ENCODE data around the gene SMPDL3B.

The SMPDL3B gene

DNA sequence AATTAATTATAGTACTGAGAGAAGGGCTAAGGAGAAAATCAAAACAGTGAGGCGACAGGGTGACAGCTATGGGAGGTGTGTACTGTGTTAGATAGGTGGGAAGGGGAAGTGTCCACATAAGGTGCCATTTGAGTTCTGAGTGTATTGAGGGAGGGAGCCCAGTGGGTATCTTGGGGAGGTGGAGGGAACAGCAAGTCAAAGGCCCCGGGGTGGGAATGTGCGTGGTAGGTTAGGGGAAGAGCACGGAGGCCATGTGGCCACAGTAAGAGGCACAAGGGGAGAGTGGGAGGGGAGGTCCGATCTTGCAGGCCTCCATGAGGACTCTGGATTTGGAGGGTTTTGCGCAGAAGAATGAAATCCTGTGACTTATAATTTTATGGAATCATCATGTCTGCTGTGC, 22.0 kb downstream of the SMPDL3B start:
- H3K9me3 ChIP-seq (ENCODE audit: control insufficient read depth in 1 of 2, low read length in 2 of 2): no peaks in the 10 kb centered on the region
- H3K4me1 ChIP-seq (ENCODE audit: control insufficient read depth in 1 of 2, insufficient read depth in 2 of 2, low read length in 2 of 2): peaks cover 34 to 37% of the 10 kb centered on the region in 2 donors
- H3K27me3 ChIP-seq (ENCODE audit: control insufficient read depth in 1 of 2, insufficient read depth in 2 of 2, low read length in 2 of 2): no peaks in the 10 kb centered on the region
- peaks cover 0 to 10% of the 10 kb centered on the region in 2 donors for H3K36me3 ChIP-seq (ENCODE audit: control insufficient read depth in 1 of 2, insufficient read depth in 2 of 2, low read length in 2 of 2)
- no peak overlapping the region for H3K4me3 ChIP-seq (ENCODE audit: low read depth in 1 of 2, low read length in 2 of 2)
- no peak overlapping the region for H3K27ac ChIP-seq (ENCODE audit: low read depth, low read length)
- H3K9ac ChIP-seq (ENCODE audit: low read depth in 1 of 2, low read length in 2 of 2): no peak overlapping the region

DNA sequence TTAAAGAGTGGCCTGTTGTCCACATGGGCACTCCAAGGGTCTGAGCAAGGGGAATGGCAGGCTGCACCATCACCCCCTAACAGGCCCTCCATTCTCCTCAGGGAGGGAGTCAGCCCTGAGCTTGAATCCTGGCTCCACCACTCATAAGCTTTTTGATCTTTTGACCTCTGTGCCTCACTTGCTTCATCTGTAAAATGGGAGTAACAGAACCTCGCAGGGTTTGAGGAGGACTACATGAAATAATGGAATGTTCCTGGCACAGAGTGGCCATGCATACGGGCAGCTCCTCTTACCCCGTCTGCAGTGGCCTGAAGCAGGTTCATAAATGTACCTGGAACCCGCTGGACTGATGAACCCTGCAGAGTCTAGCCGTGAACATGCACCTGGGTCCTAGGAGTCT, 22.9 kb downstream of the SMPDL3B start:
- Histone ChIP-seq H3K4me3 (ENCODE audit: low read depth in 1 of 2, low read length in 2 of 2) (no peak overlapping the region), H3K27me3 (ENCODE audit: control insufficient read depth in 1 of 2, insufficient read depth in 2 of 2, low read length in 2 of 2) (no peaks in the 10 kb centered on the region), H3K27ac (ENCODE audit: low read depth, low read length) (no peak overlapping the region), H3K4me1 (ENCODE audit: control insufficient read depth in 1 of 2, insufficient read depth in 2 of 2, low read length in 2 of 2) (peaks cover 30% of the 10 kb centered on the region in 2 donors), H3K9ac (ENCODE audit: low read depth in 1 of 2, low read length in 2 of 2) (no peak overlapping the region), H3K9me3 (ENCODE audit: control insufficient read depth in 1 of 2, low read length in 2 of 2) (no peaks in the 10 kb centered on the region), H3K36me3 (ENCODE audit: control insufficient read depth in 1 of 2, insufficient read depth in 2 of 2, low read length in 2 of 2) (peaks cover 0 to 11% of the 10 kb centered on the region in 2 donors)

DNA sequence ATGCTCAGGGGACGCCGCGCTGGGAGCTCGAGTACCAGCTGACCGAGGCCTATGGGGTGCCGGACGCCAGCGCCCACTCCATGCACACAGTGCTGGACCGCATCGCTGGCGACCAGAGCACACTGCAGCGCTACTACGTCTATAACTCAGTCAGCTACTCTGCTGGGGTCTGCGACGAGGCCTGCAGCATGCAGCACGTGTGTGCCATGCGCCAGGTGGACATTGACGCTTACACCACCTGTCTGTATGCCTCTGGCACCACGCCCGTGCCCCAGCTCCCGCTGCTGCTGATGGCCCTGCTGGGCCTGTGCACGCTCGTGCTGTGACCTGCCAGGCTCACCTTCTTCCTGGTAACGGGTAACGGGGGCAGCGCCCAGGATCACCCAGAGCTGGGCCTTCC, 23.7 kb downstream of the SMPDL3B start:
- peaks cover 0 to 17% of the 10 kb centered on the region in 2 donors for H3K36me3 ChIP-seq (ENCODE audit: control insufficient read depth in 1 of 2, insufficient read depth in 2 of 2, low read length in 2 of 2)
- H3K27me3 ChIP-seq (ENCODE audit: control insufficient read depth in 1 of 2, insufficient read depth in 2 of 2, low read length in 2 of 2): no peaks in the 10 kb centered on the region
- peaks cover 21 to 22% of the 10 kb centered on the region in 2 donors for H3K4me1 ChIP-seq (ENCODE audit: control insufficient read depth in 1 of 2, insufficient read depth in 2 of 2, low read length in 2 of 2)
- no peak overlapping the region for H3K9ac ChIP-seq (ENCODE audit: low read depth in 1 of 2, low read length in 2 of 2)
- H3K27ac ChIP-seq (ENCODE audit: low read depth, low read length): no peak overlapping the region
- H3K9me3 ChIP-seq (ENCODE audit: control insufficient read depth in 1 of 2, low read length in 2 of 2): no peaks in the 10 kb centered on the region
- no peak overlapping the region for H3K4me3 ChIP-seq (ENCODE audit: low read depth in 1 of 2, low read length in 2 of 2)

DNA sequence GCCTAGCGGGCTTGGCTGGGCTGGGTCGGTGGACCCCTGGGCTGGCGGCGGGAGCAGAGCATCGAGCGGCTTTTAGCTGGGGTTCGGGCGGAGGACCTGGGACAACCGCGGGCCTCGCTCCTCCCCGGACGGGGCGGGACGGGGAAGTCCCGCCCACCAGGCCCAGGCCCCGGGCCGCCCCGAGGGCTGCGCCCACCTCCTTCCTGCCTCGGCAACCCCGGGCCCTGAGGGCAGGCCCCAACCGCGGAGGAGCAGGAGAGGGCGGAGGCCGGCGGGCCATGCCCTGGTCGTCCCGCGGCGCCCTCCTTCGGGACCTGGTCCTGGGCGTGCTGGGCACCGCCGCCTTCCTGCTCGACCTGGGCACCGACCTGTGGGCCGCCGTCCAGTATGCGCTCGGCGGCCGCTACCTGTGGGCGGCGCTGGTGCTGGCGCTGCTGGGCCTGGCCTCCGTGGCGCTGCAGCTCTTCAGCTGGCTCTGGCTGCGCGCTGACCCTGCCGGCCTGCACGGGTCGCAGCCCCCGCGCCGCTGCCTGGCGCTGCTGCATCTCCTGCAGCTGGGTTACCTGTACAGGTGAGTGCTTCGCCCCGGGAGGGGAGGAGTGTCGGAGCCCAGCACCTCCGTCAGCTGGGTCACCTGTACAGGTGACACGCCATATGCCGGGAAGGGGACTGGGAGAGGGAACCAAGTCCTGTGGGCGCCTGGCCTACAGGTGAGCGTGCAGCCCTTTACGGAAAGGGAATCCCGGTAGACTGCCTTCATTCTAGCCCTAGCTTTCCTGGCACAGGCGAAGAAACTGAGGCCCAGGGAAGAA, 25.2 kb downstream of the SMPDL3B start, which contains the start of gene XKR8:
Gene XKR8, plus strand, starts transcription at position 182 of the 812 bp plus-strand sequence. Its CDS starts 97 bp downstream, at position 279.
- no peaks in the 10 kb centered on the region for H3K9me3 ChIP-seq (ENCODE audit: control insufficient read depth in 1 of 2, low read length in 2 of 2)
- H3K4me3 ChIP-seq (ENCODE audit: low read depth in 1 of 2, low read length in 2 of 2): peak within 1 kb of the TSS; percentile 91 to 94
- peak within 1 kb of the TSS; percentile 94 for H3K27ac ChIP-seq (ENCODE audit: low read depth, low read length)
- peaks cover 16 to 17% of the 10 kb centered on the region in 2 donors for H3K4me1 ChIP-seq (ENCODE audit: control insufficient read depth in 1 of 2, insufficient read depth in 2 of 2, low read length in 2 of 2)
- H3K36me3 ChIP-seq (ENCODE audit: control insufficient read depth in 1 of 2, insufficient read depth in 2 of 2, low read length in 2 of 2): peaks cover 9 to 23% of the 10 kb centered on the region in 2 donors
- H3K9ac ChIP-seq (ENCODE audit: low read depth in 1 of 2, low read length in 2 of 2): peak within 1 kb of the TSS; percentile 75 to 87
- H3K27me3 ChIP-seq (ENCODE audit: control insufficient read depth in 1 of 2, insufficient read depth in 2 of 2, low read length in 2 of 2): no peaks in the 10 kb centered on the region

DNA sequence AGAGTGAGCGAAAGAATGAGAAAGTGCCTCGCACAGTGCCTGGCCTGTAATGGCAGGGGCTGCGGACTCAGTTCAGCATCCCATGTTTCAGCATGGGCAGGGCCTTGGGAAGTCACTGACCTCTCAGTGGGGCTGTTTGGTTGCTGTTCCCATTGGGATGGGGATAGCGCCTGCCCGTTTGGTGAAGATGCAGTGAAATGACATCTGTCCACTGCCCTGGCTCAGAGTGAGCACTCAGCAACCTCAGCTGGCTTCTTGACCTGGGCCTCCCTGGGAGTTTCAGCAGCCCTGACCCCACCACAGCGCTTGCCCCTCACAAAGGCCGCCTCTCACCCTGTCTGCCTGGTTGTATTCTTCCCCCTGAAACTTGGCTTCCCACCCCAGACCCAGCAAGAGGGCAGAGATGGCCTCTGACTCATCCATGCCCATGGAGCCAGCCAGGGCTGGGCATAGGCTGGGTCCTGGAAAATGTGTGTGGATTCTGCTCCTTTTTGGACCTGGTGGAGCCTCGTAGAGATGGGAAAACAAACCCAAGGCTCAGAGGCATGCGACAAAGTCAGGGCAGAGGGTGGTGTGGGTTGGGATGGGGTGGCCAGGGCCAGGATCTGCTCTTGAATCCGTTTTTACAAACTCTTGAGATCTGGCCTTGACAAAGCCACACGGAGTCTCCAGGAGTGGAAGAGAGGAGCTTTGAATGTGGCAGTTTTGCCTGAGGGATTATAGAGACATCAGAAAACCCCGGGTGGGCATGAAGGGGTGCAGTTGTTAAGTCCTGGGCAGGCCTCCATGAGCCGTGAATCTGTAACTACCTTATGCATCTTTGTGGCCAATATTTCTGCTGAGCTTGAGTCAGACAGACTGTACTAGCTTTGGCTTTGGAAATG, 26.2 kb downstream of the SMPDL3B start:
- H3K4me3 ChIP-seq (ENCODE audit: low read depth in 1 of 2, low read length in 2 of 2): peak overlapping the region; percentile 91 to 94

DNA sequence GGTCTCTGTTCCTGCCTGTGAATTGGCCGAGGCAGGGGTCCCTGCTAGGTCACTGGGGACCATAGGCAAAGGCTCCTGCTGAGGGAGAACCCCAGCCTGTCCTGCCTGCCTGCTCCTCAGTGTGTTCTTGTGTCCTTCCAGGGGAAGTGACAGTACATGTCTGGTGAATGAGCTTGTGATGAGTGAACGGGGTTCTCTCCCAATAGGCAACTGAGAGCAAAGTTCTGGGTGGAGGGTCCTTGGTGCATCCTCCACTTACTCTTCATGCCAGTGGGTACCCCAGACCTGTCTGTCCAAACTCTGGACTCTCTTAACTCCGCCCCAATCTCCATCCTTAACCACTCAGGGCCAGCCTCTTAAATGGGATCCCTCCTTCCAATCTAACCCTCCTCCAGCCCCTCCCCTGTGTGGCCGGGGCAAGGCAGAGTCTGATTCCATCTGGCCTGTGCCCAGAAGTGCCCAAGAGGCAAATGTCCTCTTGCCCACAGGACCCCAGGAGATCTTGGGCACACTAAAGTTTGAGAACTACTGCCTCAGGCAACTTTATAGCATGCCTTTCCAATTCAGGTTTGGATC, 26.9 kb downstream of the SMPDL3B start:
- H3K9ac ChIP-seq (ENCODE audit: low read depth in 1 of 2, low read length in 2 of 2): peak overlapping the region in 1 of 2 donors; percentile 87
- no peaks in the 10 kb centered on the region for H3K27me3 ChIP-seq (ENCODE audit: control insufficient read depth in 1 of 2, insufficient read depth in 2 of 2, low read length in 2 of 2)
- H3K4me1 ChIP-seq (ENCODE audit: control insufficient read depth in 1 of 2, insufficient read depth in 2 of 2, low read length in 2 of 2): peaks cover 16 to 17% of the 10 kb centered on the region in 2 donors
- H3K27ac ChIP-seq (ENCODE audit: low read depth, low read length): no peak overlapping the region
- H3K9me3 ChIP-seq (ENCODE audit: control insufficient read depth in 1 of 2, low read length in 2 of 2): no peaks in the 10 kb centered on the region
- H3K36me3 ChIP-seq (ENCODE audit: control insufficient read depth in 1 of 2, insufficient read depth in 2 of 2, low read length in 2 of 2): peaks cover 9 to 38% of the 10 kb centered on the region in 2 donors
- H3K4me3 ChIP-seq (ENCODE audit: low read depth in 1 of 2, low read length in 2 of 2): peak overlapping the region; percentile 91 to 94

More for the DNA sequence above, 26.2 kb downstream of the SMPDL3B start:
- peak overlapping the region; percentile 75 to 87 for H3K9ac ChIP-seq (ENCODE audit: low read depth in 1 of 2, low read length in 2 of 2)
- no peaks in the 10 kb centered on the region for H3K27me3 ChIP-seq (ENCODE audit: control insufficient read depth in 1 of 2, insufficient read depth in 2 of 2, low read length in 2 of 2)
- H3K36me3 ChIP-seq (ENCODE audit: control insufficient read depth in 1 of 2, insufficient read depth in 2 of 2, low read length in 2 of 2): peaks cover 9 to 30% of the 10 kb centered on the region in 2 donors
- H3K9me3 ChIP-seq (ENCODE audit: control insufficient read depth in 1 of 2, low read length in 2 of 2): no peaks in the 10 kb centered on the region
- H3K27ac ChIP-seq (ENCODE audit: low read depth, low read length): peak overlapping the region; percentile 94
- H3K4me1 ChIP-seq (ENCODE audit: control insufficient read depth in 1 of 2, insufficient read depth in 2 of 2, low read length in 2 of 2): peaks cover 16 to 17% of the 10 kb centered on the region in 2 donors

DNA sequence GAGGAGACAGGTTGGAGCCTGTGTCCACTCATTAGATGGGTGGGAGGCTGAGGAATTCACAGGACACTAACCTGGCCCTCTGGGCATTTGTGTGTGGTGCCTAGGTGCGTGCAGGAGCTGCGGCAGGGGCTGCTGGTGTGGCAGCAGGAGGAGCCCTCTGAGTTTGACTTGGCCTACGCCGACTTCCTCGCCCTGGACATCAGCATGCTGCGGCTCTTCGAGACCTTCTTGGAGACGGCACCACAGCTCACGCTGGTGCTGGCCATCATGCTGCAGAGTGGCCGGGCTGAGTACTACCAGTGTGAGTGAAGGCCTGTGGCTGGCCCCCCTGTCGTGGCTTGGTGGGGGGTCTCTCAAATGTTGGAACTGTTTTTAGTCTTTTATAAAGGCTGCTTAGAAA, 28.6 kb downstream of the SMPDL3B start:
- Histone ChIP-seq H3K27me3 (ENCODE audit: control insufficient read depth in 1 of 2, insufficient read depth in 2 of 2, low read length in 2 of 2) (no peaks in the 10 kb centered on the region), H3K9ac (ENCODE audit: low read depth in 1 of 2, low read length in 2 of 2) (no peak overlapping the region), H3K4me1 (ENCODE audit: control insufficient read depth in 1 of 2, insufficient read depth in 2 of 2, low read length in 2 of 2) (peaks cover 16 to 17% of the 10 kb centered on the region in 2 donors), H3K4me3 (ENCODE audit: low read depth in 1 of 2, low read length in 2 of 2) (no peak overlapping the region), H3K9me3 (ENCODE audit: control insufficient read depth in 1 of 2, low read length in 2 of 2) (no peaks in the 10 kb centered on the region), H3K36me3 (ENCODE audit: control insufficient read depth in 1 of 2, insufficient read depth in 2 of 2, low read length in 2 of 2) (peaks cover 12 to 54% of the 10 kb centered on the region in 2 donors), H3K27ac (ENCODE audit: low read depth, low read length) (no peak overlapping the region)

DNA sequence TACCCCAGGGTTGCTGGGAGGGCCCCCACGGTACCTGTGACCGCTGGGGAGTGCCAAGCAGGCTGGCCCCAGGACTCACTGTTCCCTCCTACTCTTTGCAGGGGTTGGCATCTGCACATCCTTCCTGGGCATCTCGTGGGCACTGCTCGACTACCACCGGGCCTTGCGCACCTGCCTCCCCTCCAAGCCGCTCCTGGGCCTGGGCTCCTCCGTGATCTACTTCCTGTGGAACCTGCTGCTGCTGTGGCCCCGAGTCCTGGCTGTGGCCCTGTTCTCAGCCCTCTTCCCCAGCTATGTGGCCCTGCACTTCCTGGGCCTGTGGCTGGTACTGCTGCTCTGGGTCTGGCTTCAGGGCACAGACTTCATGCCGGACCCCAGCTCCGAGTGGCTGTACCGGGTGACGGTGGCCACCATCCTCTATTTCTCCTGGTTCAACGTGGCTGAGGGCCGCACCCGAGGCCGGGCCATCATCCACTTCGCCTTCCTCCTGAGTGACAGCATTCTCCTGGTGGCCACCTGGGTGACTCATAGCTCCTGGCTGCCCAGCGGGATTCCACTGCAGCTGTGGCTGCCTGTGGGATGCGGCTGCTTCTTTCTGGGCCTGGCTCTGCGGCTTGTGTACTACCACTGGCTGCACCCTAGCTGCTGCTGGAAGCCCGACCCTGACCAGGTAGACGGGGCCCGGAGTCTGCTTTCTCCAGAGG, 31.8 kb downstream of the SMPDL3B start:
- H3K27me3 ChIP-seq (ENCODE audit: control insufficient read depth in 1 of 2, insufficient read depth in 2 of 2, low read length in 2 of 2): no peaks in the 10 kb centered on the region
- peaks cover 3% of the 10 kb centered on the region in 2 donors for H3K4me1 ChIP-seq (ENCODE audit: control insufficient read depth in 1 of 2, insufficient read depth in 2 of 2, low read length in 2 of 2)
- no peak overlapping the region for H3K4me3 ChIP-seq (ENCODE audit: low read depth in 1 of 2, low read length in 2 of 2)
- H3K36me3 ChIP-seq (ENCODE audit: control insufficient read depth in 1 of 2, insufficient read depth in 2 of 2, low read length in 2 of 2): peaks cover 12 to 68% of the 10 kb centered on the region in 2 donors
- H3K9me3 ChIP-seq (ENCODE audit: control insufficient read depth in 1 of 2, low read length in 2 of 2): no peaks in the 10 kb centered on the region
- H3K27ac ChIP-seq (ENCODE audit: low read depth, low read length): no peak overlapping the region
- no peak overlapping the region for H3K9ac ChIP-seq (ENCODE audit: low read depth in 1 of 2, low read length in 2 of 2)

DNA sequence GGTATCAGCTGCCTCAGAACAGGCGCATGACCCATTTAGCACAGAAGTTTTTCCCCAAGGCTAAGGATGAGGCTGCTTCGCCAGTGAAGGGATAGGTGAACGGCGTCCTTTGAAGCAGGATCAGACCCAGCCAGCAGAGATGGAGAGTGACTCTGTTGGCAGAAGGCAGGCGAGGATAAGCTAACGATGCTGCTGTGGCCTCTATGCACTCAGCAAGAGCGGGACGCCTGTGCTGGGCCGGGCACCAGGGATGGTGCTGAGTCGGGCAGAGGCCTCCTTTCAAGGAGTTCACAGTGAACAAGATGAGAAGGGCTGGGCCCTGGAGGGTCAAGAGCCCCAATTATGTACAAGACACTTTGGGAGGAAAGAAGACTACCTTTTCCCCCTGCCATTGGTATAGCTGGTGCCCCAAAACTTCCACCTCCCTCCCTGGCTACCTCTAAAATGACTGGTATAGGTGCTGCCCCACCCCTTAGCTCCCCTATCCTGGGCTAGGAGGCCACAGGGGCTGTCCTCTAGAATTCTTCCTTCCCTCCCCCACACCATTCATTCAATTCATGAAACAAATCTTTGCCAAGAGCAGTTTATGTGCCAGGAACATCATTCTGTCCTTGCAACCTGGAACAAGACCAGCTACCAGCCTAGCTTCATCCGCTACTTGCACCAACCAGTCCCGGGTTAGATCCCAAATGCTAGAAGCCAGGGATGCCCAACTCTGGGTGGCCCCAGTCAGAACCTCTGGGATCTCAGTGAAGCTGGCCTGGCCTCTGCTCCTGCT, 32.5 kb downstream of the SMPDL3B start:
- Histone ChIP-seq H3K9me3 (ENCODE audit: control insufficient read depth in 1 of 2, low read length in 2 of 2) (no peaks in the 10 kb centered on the region), H3K36me3 (ENCODE audit: control insufficient read depth in 1 of 2, insufficient read depth in 2 of 2, low read length in 2 of 2) (peaks cover 12 to 74% of the 10 kb centered on the region in 2 donors), H3K27ac (ENCODE audit: low read depth, low read length) (no peak overlapping the region), H3K27me3 (ENCODE audit: control insufficient read depth in 1 of 2, insufficient read depth in 2 of 2, low read length in 2 of 2) (no peaks in the 10 kb centered on the region), H3K4me1 (ENCODE audit: control insufficient read depth in 1 of 2, insufficient read depth in 2 of 2, low read length in 2 of 2) (no peaks in the 10 kb centered on the region), H3K9ac (ENCODE audit: low read depth in 1 of 2, low read length in 2 of 2) (no peak overlapping the region), H3K4me3 (ENCODE audit: low read depth in 1 of 2, low read length in 2 of 2) (no peak overlapping the region)

Measured in duodenal mucosa (tissue), 2 donors.